Muscle of arm (tissue), 14 donors: ENCODE data around the gene ATP6V1A. TPM values are rescaled to one million over a fixed set of nuclear protein-coding genes. Genes with fewer than 3 reads are reported as not detected.

Experiments used
- DNase-seq: peaks from one replicate; pipeline ENCODE4 v3.0.0-alpha.2; 2013
- long read RNA-seq, 11 donors: transcript quantifications; one replicate each; lab custom pipeline, GENCODE V29; 2026
- polyA plus RNA-seq, 12 donors: library from polyadenylated mRNA; unstranded; fragments of 120-200 nt; gene quantifications; one replicate each; pipeline ENCODE4 v1.2.1, GENCODE V29; 2013; ENCODE audit not compliant: insufficient read length in 12 of 12

Gene ATP6V1A
- polyA plus RNA-seq, result 10 to 100 TPM in 11 of 12 donors, not detected in 1; 14.1 to 38.6 (median 19.6) TPM
- long read RNA-seq, donor 1, result 0 reads
- long read RNA-seq, donor 2, full-length matches to known transcripts, result 1 of 9 reads
- long read RNA-seq, donor 2, partial matches to known transcripts, result 8 of 9 reads
- long read RNA-seq, donor 2, other reads (novel, unspliced or antisense), result 0 of 9 reads
- long read RNA-seq, donor 3, result 0 reads
- long read RNA-seq, donor 4, full-length matches to known transcripts, result 2 of 7 reads
- long read RNA-seq, donor 4, partial matches to known transcripts, result 5 of 7 reads
- long read RNA-seq, donor 4, other reads (novel, unspliced or antisense), result 0 of 7 reads
- long read RNA-seq, donor 5, full-length matches to known transcripts, result 3 of 3 reads
- long read RNA-seq, donor 5, partial matches to known transcripts, result 0 of 3 reads
- long read RNA-seq, donor 5, other reads (novel, unspliced or antisense), result 0 of 3 reads
- long read RNA-seq, donor 6, full-length matches to known transcripts, result 1 of 1 reads
- long read RNA-seq, donor 6, partial matches to known transcripts, result 0 of 1 reads
- long read RNA-seq, donor 6, other reads (novel, unspliced or antisense), result 0 of 1 reads
- long read RNA-seq, donor 7, full-length matches to known transcripts, result 5 of 5 reads
- long read RNA-seq, donor 7, partial matches to known transcripts, result 0 of 5 reads
- long read RNA-seq, donor 7, other reads (novel, unspliced or antisense), result 0 of 5 reads
- long read RNA-seq, donor 8, full-length matches to known transcripts, result 7 of 23 reads
- long read RNA-seq, donor 8, partial matches to known transcripts, result 16 of 23 reads
- long read RNA-seq, donor 8, other reads (novel, unspliced or antisense), result 0 of 23 reads
- long read RNA-seq, donor 9, full-length matches to known transcripts, result 1 of 1 reads
- long read RNA-seq, donor 9, partial matches to known transcripts, result 0 of 1 reads
- long read RNA-seq, donor 9, other reads (novel, unspliced or antisense), result 0 of 1 reads
- long read RNA-seq, donor 10, full-length matches to known transcripts, result 1 of 1 reads
- long read RNA-seq, donor 10, partial matches to known transcripts, result 0 of 1 reads
- long read RNA-seq, donor 10, other reads (novel, unspliced or antisense), result 0 of 1 reads
- long read RNA-seq, donor 11, full-length matches to known transcripts, result 4 of 167 reads
- long read RNA-seq, donor 11, partial matches to known transcripts, result 163 of 167 reads
- long read RNA-seq, donor 11, other reads (novel, unspliced or antisense), result 0 of 167 reads

GRCh38 chr3:113746548-113747282 lies at the start of gene ATP6V1A:
TSS of gene ATP6V1A (plus strand) at chr3:113747035. CDS start at chr3:113778754, 31,719 bp downstream.
- peak; percentile 97 for DNase-seq

GRCh38 chr3:113697500-113698090 lies 49.2 kb upstream of the ATP6V1A start:
- DNase-seq, result no peak

GRCh38 chr3:113698213-113698742 lies 48.6 kb upstream of the ATP6V1A start:
- no peak for DNase-seq

GRCh38 chr3:113698956-113699355 lies 47.9 kb upstream of the ATP6V1A start:
- DNase-seq, result peak; percentile 6

GRCh38 chr3:113707835-113708234 lies 39.0 kb upstream of the ATP6V1A start:
- no peak for DNase-seq

- no peak for DNase-seq
Observed at GRCh38 chr3:113712129-113712528, 34.7 kb upstream of the ATP6V1A start.

GRCh38 chr3:113714702-113715101 lies 32.1 kb upstream of the ATP6V1A start:
- DNase-seq, result no peak

- DNase-seq, result no peak
Observed at GRCh38 chr3:113717308-113717707, 29.5 kb upstream of the ATP6V1A start.

- no peak for DNase-seq
Observed at GRCh38 chr3:113717818-113718217, 29.0 kb upstream of the ATP6V1A start.

GRCh38 chr3:113719294-113719693 lies 27.5 kb upstream of the ATP6V1A start:
- DNase-seq, result no peak

GRCh38 chr3:113719758-113720157 lies 27.1 kb upstream of the ATP6V1A start:
- no peak for DNase-seq

- DNase-seq, result no peak
Observed at GRCh38 chr3:113721636-113722035, 25.2 kb upstream of the ATP6V1A start.

- DNase-seq, result no peak
Observed at GRCh38 chr3:113728661-113729060, 18.2 kb upstream of the ATP6V1A start.

- no peak for DNase-seq
Observed at GRCh38 chr3:113730550-113730949, 16.3 kb upstream of the ATP6V1A start.

- no peak for DNase-seq
Observed at GRCh38 chr3:113731694-113732093, 15.1 kb upstream of the ATP6V1A start.

- peak; percentile 79 for DNase-seq
Observed at GRCh38 chr3:113736548-113737089, 10.2 kb upstream of the ATP6V1A start.

GRCh38 chr3:113741086-113741485 lies 5.7 kb upstream of the ATP6V1A start:
- DNase-seq, result no peak

GRCh38 chr3:113741620-113742019 lies 5.2 kb upstream of the ATP6V1A start:
- no peak for DNase-seq

GRCh38 chr3:113743006-113743630 lies 3.7 kb upstream of the ATP6V1A start:
- DNase-seq, result no peak
